Uterus (tissue), 4 donors: ENCODE measurements around the gene STON1. TPM values are rescaled to one million over a fixed set of nuclear protein-coding genes. Genes with fewer than 3 reads are reported as not detected.

ENCODE experiments used
- DNase-seq, 2 donors: peaks; one replicate each; pipeline ENCODE4 v3.0.0-alpha.2; 2019 to 2020
- H3K27ac ChIP-seq, 2 donors: fragments of 200-600 bp; sonication (generic); 1 replicate in 1 of 2; 2 replicates in 1 of 2; pipeline ENCODE4 v1.5.1; 2016 to 2018
- H3K27me3 ChIP-seq, 2 donors: fragments of 200-600 bp; sonication (generic); one replicate each; pipeline ENCODE4 v1.5.1; 2018 to 2019; ENCODE audit warnings: control low read depth in 1 of 2
- H3K36me3 ChIP-seq, 2 donors: fragments of 200-600 bp; sonication (generic); one replicate each; pipeline ENCODE4 v1.5.1; 2019; ENCODE audit warnings: control low read depth in 1 of 2
- H3K4me1 ChIP-seq, 2 donors: fragments of 200-600 bp; sonication (generic); one replicate each; pipeline ENCODE4 v1.5.1; 2018 to 2019; ENCODE audit warnings: control low read depth in 1 of 2
- H3K4me3 ChIP-seq, 2 donors: fragments of 200-600 bp; sonication (generic); 1 replicate in 1 of 2; 2 replicates in 1 of 2; pipeline ENCODE4 v1.5.1; 2018 to 2019; ENCODE audit warnings: mild to moderate bottlenecking in 1 of 2
- H3K9me3 ChIP-seq, 2 donors: fragments of 200-600 bp; sonication (generic); one replicate each; pipeline ENCODE4 v1.5.1; 2019; ENCODE audit warnings: control low read depth in 1 of 2
- POLR2A ChIP-seq, 2 donors: fragments of 450-650 bp; IDR thresholded peaks; one replicate each; pipeline ENCODE4 v1.6.1; 2016; ENCODE audit warnings: antibody characterized with exemption in 2 of 2, mild to moderate bottlenecking in 1 of 2, moderate library complexity in 1 of 2
- intact Hi-C: fragments of 100-400 bp; cut with DNase I; formaldehyde crosslinking; loops from one replicate; pipeline ENCODE4 v1.15.1; 2023; ENCODE audit warnings: low total_unique reads
- total RNA-seq, 4 donors: library from RNA; depleted of rRNA in 3 of 4; stranded (reverse); fragments of >200 nt in 3 of 4; gene quantifications; one replicate each; pipeline versions ENCODE4 v1.1.0 to v1.2.4, GENCODE V29; 2014 to 2023
- TF ChIP-seq, protein P1 (sequence below), 4 experiments: fragments of 200-600 bp in 2 of 4; fragments of 450-650 bp in 2 of 4; sonication (generic) in 2 of 4; IDR thresholded peaks; one replicate each; pipeline ENCODE4 v1.5.1; 2016 to 2019; ENCODE audit warnings: antibody characterized with exemption in 4 of 4, mild to moderate bottlenecking in 2 of 4, moderate library complexity in 1 of 4
- donor health status: DM: yes; HTN: yes; CAD: no.

STON1 gene
- total RNA-seq, 4 donors from 2014 or later, result 55.6 to 75.3 (median 65.8) TPM

DNA sequence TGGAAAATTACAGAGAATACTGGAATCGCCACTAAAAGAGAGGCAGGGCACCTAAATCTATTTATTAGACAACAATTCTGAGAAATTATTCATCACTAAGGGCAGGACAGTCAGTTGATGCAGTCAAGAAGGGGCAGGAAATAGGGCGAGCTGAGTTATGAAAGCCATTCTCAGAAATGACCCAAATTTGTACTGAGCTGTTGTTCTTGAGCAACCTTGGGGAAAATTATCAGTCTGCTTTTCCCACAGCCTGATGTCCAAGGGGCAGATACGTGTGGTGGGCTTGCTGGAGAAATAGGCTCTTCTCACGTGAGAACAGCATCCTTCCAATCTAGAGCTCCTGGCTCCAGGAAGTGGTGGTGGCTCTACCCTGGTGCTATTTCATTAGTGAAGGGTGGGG, 38.6 kb downstream of the STON1 start:
- intact Hi-C loops, result no loop called here
- no peaks in the 10 kb centered on the region for H3K27me3 ChIP-seq
- H3K4me1 ChIP-seq, result peaks cover 0 to 5% of the 10 kb centered on the region in 2 donors
- no peak overlapping the region for H3K4me3 ChIP-seq
- no peak for DNase-seq
- peak overlapping the region; percentile 11 to 21 for H3K27ac ChIP-seq
- no peaks in the 10 kb centered on the region for H3K36me3 ChIP-seq
- H3K9me3 ChIP-seq, result no peaks in the 10 kb centered on the region
- TF ChIP-seq POLR2A (IDR thresholded peaks at IDR 0.05), result no peak
- TF ChIP-seq, protein P1, sequence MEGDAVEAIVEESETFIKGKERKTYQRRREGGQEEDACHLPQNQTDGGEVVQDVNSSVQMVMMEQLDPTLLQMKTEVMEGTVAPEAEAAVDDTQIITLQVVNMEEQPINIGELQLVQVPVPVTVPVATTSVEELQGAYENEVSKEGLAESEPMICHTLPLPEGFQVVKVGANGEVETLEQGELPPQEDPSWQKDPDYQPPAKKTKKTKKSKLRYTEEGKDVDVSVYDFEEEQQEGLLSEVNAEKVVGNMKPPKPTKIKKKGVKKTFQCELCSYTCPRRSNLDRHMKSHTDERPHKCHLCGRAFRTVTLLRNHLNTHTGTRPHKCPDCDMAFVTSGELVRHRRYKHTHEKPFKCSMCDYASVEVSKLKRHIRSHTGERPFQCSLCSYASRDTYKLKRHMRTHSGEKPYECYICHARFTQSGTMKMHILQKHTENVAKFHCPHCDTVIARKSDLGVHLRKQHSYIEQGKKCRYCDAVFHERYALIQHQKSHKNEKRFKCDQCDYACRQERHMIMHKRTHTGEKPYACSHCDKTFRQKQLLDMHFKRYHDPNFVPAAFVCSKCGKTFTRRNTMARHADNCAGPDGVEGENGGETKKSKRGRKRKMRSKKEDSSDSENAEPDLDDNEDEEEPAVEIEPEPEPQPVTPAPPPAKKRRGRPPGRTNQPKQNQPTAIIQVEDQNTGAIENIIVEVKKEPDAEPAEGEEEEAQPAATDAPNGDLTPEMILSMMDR (IDR thresholded peaks at IDR 0.05), result no peak

DNA sequence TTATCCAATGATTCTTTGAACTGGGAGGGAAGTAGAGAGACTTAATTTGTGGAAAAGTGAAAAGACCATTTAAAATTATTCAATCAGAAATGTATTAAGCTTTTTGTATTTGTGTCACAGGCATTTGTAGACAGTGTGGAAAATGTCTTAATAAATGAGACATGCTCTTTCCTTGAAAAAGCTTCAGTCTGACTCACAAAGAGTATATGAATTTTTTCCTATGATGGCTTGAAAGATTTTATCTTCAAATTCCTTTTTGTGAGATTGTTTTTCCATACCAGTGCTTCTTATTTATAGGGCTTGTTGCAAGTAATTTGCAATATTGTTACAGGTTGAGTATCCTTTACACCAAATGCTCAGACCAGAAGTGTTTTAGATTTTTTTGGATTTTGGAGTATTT, 39.5 kb downstream of the STON1 start:
- H3K27ac ChIP-seq, result no peak overlapping the region
- H3K36me3 ChIP-seq, result no peaks in the 10 kb centered on the region
- H3K9me3 ChIP-seq, result no peaks in the 10 kb centered on the region
- TF ChIP-seq POLR2A (IDR thresholded peaks at IDR 0.05), result no peak
- TF ChIP-seq, protein P1 (IDR thresholded peaks at IDR 0.05), result no peak
- no peak for DNase-seq
- H3K27me3 ChIP-seq, result no peaks in the 10 kb centered on the region
- H3K4me1 ChIP-seq, result peaks cover 0 to 5% of the 10 kb centered on the region in 2 donors
- H3K4me3 ChIP-seq, result no peak overlapping the region
- intact Hi-C loops, result no loop called here

DNA sequence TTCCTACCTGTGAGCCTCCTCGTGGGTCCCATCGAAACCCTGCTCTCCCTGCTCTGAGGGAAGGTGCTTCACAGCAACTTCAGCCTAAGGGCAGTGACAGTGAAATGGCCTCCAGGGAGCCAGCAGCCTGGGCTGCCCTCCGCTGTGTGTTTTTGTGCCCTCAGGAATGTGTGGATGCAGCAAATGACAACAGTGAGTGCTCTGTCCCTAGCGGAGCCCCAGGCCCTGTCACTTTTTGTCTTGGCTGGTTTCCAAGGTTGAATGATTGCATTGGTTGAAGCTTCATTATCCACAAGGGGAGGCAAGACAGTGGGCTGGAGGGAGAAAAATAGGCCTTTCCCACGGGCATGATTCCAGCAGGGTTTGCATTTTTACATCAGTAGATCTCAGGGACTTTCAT, 42.9 kb downstream of the STON1 start:
- H3K36me3 ChIP-seq, result no peaks in the 10 kb centered on the region
- no peak overlapping the region for H3K27ac ChIP-seq
- no peaks in the 10 kb centered on the region for H3K9me3 ChIP-seq
- no peak for TF ChIP-seq POLR2A (IDR thresholded peaks at IDR 0.05)
- TF ChIP-seq, protein P1 (IDR thresholded peaks at IDR 0.05), result no peak
- DNase-seq, result no peak
- H3K27me3 ChIP-seq, result no peaks in the 10 kb centered on the region
- intact Hi-C loops, result no loop called here
- H3K4me3 ChIP-seq, result no peak overlapping the region
- no peaks in the 10 kb centered on the region for H3K4me1 ChIP-seq

DNA sequence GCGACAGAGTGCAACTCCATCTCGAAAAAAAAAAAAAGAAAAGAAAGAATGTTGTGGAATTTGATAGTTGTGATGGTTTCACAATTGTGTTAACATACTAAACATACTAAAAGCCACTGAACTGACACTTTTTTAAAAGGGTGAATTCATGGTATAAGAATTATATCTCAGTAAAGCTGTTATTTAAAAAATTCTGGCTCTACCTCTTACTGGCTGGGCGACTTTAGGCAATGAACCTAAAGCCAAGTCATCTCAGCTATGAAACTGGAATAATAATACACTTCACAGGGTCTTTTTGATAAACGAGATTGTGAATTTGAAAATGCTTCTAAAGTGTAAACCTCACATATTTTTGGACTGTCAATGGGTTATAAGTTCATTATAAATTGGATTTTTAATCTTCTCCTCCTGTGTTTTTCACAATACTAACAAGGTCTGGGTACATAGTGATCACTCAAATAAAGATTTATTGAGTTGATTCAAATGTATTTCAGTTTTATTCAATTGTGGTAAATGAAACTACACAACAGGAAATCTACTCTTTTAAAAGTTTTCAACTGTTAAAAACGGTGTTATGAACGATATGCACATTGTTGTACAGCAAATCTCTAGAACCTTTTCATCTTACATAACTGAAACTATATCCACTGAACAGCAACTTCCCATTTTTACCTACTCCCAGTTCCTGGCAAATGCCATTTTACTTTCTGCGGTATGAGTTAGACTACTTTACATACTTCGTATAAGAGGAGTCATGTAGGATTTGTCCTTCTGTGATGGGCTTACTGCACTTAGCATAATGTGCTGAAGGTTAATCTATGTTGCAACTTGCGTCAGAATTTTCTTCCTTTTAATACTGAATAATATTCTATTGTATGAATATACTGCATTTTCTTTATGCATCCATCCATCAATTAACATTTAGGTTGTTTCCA, 44.7 kb downstream of the STON1 start:
- intact Hi-C loops, result no loop called here
- TF ChIP-seq, protein P1 (IDR thresholded peaks at IDR 0.05), result no peak
- TF ChIP-seq POLR2A (IDR thresholded peaks at IDR 0.05), result no peak
- no peaks in the 10 kb centered on the region for H3K9me3 ChIP-seq
- H3K36me3 ChIP-seq, result no peaks in the 10 kb centered on the region
- DNase-seq, result no peak
- H3K27me3 ChIP-seq, result no peaks in the 10 kb centered on the region
- no peaks in the 10 kb centered on the region for H3K4me1 ChIP-seq
- no peak overlapping the region for H3K27ac ChIP-seq
- no peak overlapping the region for H3K4me3 ChIP-seq

DNA sequence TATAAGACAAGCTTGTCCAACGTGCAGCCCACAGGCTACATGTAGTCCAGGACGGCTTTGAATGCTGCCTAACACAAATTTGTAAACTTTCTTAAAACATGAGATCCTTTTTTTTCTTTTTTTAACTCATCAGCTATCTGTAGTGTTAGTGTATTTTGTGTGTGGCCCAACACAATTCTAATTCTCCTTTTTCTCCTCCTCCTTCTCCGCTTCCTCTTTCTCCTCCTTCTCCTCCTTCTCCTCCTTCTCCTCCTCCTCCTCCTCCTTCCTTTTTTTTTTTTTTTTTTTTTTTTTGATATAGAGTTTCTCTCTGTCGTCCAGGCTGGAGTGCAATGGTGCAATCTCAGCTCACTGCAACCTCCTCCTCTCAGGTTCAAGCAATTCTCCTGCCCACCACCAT, 48.4 kb downstream of the STON1 start:
- no peaks in the 10 kb centered on the region for H3K36me3 ChIP-seq
- H3K4me3 ChIP-seq, result no peak overlapping the region
- intact Hi-C loops, result no loop called here
- no peaks in the 10 kb centered on the region for H3K27me3 ChIP-seq
- H3K9me3 ChIP-seq, result no peaks in the 10 kb centered on the region
- no peak overlapping the region for H3K27ac ChIP-seq
- H3K4me1 ChIP-seq, result no peaks in the 10 kb centered on the region
- no peak for DNase-seq
- TF ChIP-seq, protein P1 (IDR thresholded peaks at IDR 0.05), result no peak
- TF ChIP-seq POLR2A (IDR thresholded peaks at IDR 0.05), result no peak
